Testis (tissue), 3 donors: ENCODE measurements around the gene CELSR1. TPM values are rescaled to one million over a fixed set of nuclear protein-coding genes. Genes with fewer than 3 reads are reported as not detected.

Experiments
- DNase-seq: peaks from one replicate; pipeline ENCODE4 v3.0.0-alpha.2; 2019
- H3K27ac ChIP-seq, 2 donors: fragments of 200-600 bp; sonication (generic); one replicate each; pipeline ENCODE4 v1.5.1; 2019
- H3K27me3 ChIP-seq: fragments of 200-600 bp; sonication (generic); one replicate; pipeline ENCODE4 v1.5.1; 2019
- H3K36me3 ChIP-seq: fragments of 200-600 bp; sonication (generic); one replicate; pipeline ENCODE4 v1.5.1; 2017; ENCODE audit warnings: low read depth; ENCODE audit errors: missing control alignments
- H3K4me1 ChIP-seq: fragments of 200-600 bp; sonication (generic); one replicate; pipeline ENCODE4 v1.5.1; 2019
- H3K4me3 ChIP-seq, 2 donors: fragments of 200-600 bp; sonication (generic); one replicate each; pipeline ENCODE4 v1.5.1; 2017 to 2019
- H3K9me3 ChIP-seq: fragments of 200-600 bp; sonication (generic); one replicate; pipeline ENCODE4 v1.5.1; 2017
- POLR2A ChIP-seq: fragments of 450-650 bp; IDR thresholded peaks from one replicate; pipeline ENCODE4 v1.6.1; 2017; ENCODE audit warnings: antibody characterized with exemption, mild to moderate bottlenecking, moderate library complexity
- WGBS, 2 donors: methylation state at CpG; one replicate each; pipeline ENCODE4 v1.1.5; 2018; 5-methylcytosine and 5-hydroxymethylcytosine counted together
- intact Hi-C: fragments of 100-400 bp; cut with DNase I; formaldehyde crosslinking; loops from one replicate; pipeline ENCODE4 v1.15.1; 2023; ENCODE audit warnings: low total_unique reads
- polyA plus RNA-seq: library from polyadenylated mRNA; stranded (reverse); fragments of 350-450 nt; fragmentation: Illumina TruSeq; extraction: RNeasy Lipid Tissue Mini Kit (QIAGEN cat#74804); gene quantifications from one replicate; pipeline ENCODE4 v1.2.3, GENCODE V29; 2014; ENCODE audit warnings: low read depth, low replicate concordance; ENCODE audit not compliant: insufficient read depth
- total RNA-seq, 2 donors: library from RNA; depleted of rRNA; stranded (reverse); fragments of >200 nt; gene quantifications; one replicate each; pipeline ENCODE4 v1.2.3, GENCODE V29; 2016
- TF ChIP-seq, protein P1 (sequence below), 3 experiments: fragments of 450-650 bp in 2 of 3; fragments of 200-600 bp in 1 of 3; sonication (generic) in 1 of 3; IDR thresholded peaks; one replicate each; pipeline ENCODE4 v1.5.1; 2016 to 2019; ENCODE audit warnings: antibody characterized with exemption in 3 of 3, mild to moderate bottlenecking in 2 of 3, moderate library complexity in 1 of 3

The CELSR1 gene
- total and polyA plus RNA-seq, 3 donors from 2014 or later, result 5.6 to 21.5 (median 13.8) TPM

- Histone ChIP-seq H3K27ac (no peak overlapping the region), H3K9me3 (no peaks in the 10 kb centered on the region), H3K27me3 (no peaks in the 10 kb centered on the region), H3K4me1 (no peaks in the 10 kb centered on the region), H3K4me3 (no peak overlapping the region), H3K36me3 (no peaks in the 10 kb centered on the region)
- DNase-seq, result no peak
- intact Hi-C loops, result no loop called here
- 92% methylated on average over 11 to 14 of the region's 14 CpGs for WGBS, 2 donors
- TF ChIP-seq POLR2A, result no peak
- TF ChIP-seq, protein P1, sequence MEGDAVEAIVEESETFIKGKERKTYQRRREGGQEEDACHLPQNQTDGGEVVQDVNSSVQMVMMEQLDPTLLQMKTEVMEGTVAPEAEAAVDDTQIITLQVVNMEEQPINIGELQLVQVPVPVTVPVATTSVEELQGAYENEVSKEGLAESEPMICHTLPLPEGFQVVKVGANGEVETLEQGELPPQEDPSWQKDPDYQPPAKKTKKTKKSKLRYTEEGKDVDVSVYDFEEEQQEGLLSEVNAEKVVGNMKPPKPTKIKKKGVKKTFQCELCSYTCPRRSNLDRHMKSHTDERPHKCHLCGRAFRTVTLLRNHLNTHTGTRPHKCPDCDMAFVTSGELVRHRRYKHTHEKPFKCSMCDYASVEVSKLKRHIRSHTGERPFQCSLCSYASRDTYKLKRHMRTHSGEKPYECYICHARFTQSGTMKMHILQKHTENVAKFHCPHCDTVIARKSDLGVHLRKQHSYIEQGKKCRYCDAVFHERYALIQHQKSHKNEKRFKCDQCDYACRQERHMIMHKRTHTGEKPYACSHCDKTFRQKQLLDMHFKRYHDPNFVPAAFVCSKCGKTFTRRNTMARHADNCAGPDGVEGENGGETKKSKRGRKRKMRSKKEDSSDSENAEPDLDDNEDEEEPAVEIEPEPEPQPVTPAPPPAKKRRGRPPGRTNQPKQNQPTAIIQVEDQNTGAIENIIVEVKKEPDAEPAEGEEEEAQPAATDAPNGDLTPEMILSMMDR (IDR thresholded peaks at IDR 0.05), result no peak
Measured at GRCh38 chr22:46442217-46442853, 95.1 kb downstream of the CELSR1 start.

DNA sequence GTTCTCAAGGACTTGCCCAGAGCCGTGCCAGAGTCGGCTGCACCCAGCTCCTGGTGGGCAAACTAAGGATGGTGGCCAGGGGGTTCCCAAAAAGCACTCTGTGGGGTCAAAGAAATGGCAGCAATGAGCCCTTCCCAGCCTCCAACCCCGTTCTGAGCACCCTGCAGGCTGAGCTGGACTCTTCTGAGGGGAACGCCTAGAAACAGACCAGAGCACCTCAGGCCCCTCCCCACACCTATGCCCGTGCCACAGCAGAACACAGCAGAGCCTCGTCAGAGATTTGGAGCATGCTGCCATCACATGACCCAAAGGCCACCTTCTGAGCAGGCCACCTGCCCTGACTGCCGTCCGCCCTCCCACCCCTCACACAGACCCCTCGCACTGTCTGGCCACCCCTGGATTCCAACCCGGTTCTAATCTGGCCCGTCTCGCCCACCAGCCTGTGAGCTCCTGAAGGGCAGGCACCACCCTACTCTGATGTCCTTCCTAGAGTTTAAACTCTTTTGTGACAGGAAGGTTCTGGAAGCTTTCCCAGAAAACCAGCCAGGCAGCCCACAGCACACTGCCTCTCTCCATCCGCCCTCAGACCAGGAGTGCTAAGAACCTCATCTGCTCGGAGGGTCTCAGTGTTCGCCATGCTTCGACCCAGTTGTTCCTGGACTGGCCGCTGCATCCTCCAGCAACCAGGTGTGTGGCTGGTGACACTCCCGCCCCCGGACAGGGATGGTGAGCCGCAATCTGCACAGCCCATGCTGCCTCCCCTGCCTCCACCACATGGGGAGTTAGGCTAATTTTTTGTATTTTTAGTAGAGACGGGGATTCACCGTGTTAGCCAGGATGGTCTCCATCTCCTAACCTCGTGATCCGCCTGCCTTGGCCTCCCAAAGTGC, 97.6 kb downstream of the CELSR1 start:
- Histone ChIP-seq H3K36me3 (no peaks in the 10 kb centered on the region), H3K27me3 (no peaks in the 10 kb centered on the region), H3K9me3 (no peaks in the 10 kb centered on the region), H3K4me1 (no peaks in the 10 kb centered on the region), H3K27ac (no peak overlapping the region), H3K4me3 (no peak overlapping the region)
- WGBS, 2 donors, result 85 to 92% methylated on average over 13 to 24 of the region's 24 CpGs
- DNase-seq, result no peak
- intact Hi-C loops, result no loop called here
- TF ChIP-seq, protein P1 (IDR thresholded peaks at IDR 0.05), result no peak
- TF ChIP-seq POLR2A, result no peak

GRCh38 chr22:46439111-46439510, 98.3 kb downstream of the CELSR1 start:
- no peak for TF ChIP-seq POLR2A
- TF ChIP-seq, protein P1 (IDR thresholded peaks at IDR 0.05), result no peak
- H3K9me3 ChIP-seq, result no peaks in the 10 kb centered on the region
- H3K27me3 ChIP-seq, result no peaks in the 10 kb centered on the region
- no peaks in the 10 kb centered on the region for H3K36me3 ChIP-seq
- H3K4me3 ChIP-seq, result no peak overlapping the region
- no peaks in the 10 kb centered on the region for H3K4me1 ChIP-seq
- intact Hi-C loops, result no loop called here
- no peak for DNase-seq
- H3K27ac ChIP-seq, result no peak overlapping the region
- 93 to 95% methylated on average over 6 to 25 of the region's 25 CpGs for WGBS, 2 donors

DNA sequence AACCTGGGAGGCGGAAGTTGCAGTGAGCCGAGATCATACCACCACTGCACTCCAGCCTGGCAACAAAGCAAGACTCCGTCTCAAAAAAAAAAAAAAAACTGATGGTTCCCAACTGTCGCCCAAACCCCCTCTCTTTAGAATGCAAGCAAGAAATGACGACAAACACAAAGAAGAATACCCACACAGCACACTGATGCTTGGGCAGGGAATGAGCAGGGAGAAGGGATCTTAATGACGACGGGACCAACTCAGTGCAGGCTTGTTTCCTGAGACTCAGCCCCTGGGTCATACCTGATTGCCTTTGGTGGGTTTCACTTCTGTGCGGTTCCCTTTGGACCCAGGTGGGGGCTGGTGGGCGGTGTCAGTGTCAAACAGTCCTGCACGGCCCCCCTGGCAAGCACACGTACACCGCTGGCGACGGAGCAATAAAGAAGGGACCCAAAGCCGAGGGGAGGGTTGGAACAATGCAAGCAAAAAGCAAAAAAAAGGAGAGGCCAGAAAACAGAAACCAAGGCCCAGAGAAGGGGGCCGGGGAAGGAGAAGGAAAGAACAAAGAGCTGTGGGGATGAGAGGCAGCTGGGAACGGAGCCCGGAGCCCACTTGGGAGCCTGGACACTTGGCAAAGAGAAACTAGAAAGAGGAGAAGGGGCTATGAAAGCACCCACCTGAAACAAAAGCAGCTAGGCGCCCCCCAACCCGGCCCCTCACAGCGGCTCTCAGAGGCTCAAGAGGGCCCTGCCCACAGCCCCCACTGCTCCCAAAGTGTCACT, 99.6 kb downstream of the CELSR1 start:
- Histone ChIP-seq H3K9me3 (no peaks in the 10 kb centered on the region), H3K4me3 (no peak overlapping the region), H3K36me3 (no peaks in the 10 kb centered on the region), H3K4me1 (no peaks in the 10 kb centered on the region), H3K27me3 (no peaks in the 10 kb centered on the region), H3K27ac (no peak overlapping the region)
- 83% methylated on average over 19 to 21 of the region's 21 CpGs for WGBS, 2 donors
- DNase-seq, result no peak
- TF ChIP-seq, protein P1 (IDR thresholded peaks at IDR 0.05), result no peak
- no peak for TF ChIP-seq POLR2A
- intact Hi-C loops, result no loop called here
